ENCODE results near the gene LTB4R2.

DNA sequence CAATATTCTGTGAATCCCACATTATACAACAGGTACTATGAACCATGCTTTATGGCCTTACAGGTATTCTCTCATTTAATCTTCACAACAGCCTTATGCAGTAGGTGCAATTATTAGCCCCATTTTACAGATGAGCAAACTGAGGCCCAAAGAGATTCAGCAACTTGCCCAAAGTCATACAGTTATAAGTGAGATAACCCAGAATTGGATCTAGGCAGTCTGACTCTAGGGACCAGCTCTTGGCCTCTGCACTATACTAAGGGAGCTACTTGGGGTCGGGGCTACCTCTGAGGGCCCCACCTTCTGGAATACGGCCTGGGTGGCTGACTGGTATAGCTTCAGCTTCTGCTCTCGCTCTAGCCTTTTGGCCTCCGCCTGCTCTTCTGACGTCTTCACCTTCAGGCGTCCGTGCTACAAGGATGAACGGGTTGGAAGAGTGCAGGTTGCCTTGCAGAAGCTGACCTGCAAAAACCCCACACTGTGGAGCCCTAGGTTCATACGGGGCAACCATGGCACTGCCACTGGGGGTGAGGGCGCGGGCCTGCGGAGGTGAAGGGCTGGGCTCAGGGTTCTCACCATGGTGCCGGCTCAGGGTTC is 39.3 kb upstream of the LTB4R2 start:
- TF ChIP-seq WT1 (tag by site-specific recombination; IDR thresholded peaks at IDR 0.05) (no peak), ZNF792 (tag by site-specific recombination; IDR thresholded peaks at IDR 0.05) (no peak), ZNF626 (tag by site-specific recombination; IDR thresholded peaks at IDR 0.05) (no peak), YY2 (tag by site-specific recombination; IDR thresholded peaks at IDR 0.05) (no peak), MZF1 (tag by site-specific recombination; IDR thresholded peaks at IDR 0.05; ENCODE audit: borderline replicate concordance) (no peak), ZNF24 (tag by site-specific recombination; IDR thresholded peaks at IDR 0.05) (peak; percentile 42; the same call in 1 of the 2 replicates)
- TF ChIP-seq, protein P1, sequence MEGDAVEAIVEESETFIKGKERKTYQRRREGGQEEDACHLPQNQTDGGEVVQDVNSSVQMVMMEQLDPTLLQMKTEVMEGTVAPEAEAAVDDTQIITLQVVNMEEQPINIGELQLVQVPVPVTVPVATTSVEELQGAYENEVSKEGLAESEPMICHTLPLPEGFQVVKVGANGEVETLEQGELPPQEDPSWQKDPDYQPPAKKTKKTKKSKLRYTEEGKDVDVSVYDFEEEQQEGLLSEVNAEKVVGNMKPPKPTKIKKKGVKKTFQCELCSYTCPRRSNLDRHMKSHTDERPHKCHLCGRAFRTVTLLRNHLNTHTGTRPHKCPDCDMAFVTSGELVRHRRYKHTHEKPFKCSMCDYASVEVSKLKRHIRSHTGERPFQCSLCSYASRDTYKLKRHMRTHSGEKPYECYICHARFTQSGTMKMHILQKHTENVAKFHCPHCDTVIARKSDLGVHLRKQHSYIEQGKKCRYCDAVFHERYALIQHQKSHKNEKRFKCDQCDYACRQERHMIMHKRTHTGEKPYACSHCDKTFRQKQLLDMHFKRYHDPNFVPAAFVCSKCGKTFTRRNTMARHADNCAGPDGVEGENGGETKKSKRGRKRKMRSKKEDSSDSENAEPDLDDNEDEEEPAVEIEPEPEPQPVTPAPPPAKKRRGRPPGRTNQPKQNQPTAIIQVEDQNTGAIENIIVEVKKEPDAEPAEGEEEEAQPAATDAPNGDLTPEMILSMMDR (tag by site-specific recombination; IDR thresholded peaks at IDR 0.05), result no peak
- TF ChIP-seq, protein P2, sequence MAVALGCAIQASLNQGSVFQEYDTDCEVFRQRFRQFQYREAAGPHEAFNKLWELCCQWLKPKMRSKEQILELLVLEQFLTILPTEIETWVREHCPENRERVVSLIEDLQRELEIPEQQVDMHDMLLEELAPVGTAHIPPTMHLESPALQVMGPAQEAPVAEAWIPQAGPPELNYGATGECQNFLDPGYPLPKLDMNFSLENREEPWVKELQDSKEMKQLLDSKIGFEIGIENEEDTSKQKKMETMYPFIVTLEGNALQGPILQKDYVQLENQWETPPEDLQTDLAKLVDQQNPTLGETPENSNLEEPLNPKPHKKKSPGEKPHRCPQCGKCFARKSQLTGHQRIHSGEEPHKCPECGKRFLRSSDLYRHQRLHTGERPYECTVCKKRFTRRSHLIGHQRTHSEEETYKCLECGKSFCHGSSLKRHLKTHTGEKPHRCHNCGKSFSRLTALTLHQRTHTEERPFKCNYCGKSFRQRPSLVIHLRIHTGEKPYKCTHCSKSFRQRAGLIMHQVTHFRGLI (tag by site-specific recombination; IDR thresholded peaks at IDR 0.05), result no peak
- TF ChIP-seq, protein P3, sequence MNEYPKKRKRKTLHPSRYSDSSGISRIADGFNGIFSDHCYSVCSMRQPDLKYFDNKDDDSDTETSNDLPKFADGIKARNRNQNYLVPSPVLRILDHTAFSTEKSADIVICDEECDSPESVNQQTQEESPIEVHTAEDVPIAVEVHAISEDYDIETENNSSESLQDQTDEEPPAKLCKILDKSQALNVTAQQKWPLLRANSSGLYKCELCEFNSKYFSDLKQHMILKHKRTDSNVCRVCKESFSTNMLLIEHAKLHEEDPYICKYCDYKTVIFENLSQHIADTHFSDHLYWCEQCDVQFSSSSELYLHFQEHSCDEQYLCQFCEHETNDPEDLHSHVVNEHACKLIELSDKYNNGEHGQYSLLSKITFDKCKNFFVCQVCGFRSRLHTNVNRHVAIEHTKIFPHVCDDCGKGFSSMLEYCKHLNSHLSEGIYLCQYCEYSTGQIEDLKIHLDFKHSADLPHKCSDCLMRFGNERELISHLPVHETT (tag by site-specific recombination; IDR thresholded peaks at IDR 0.05), result no peak
